Choroid plexus epithelial cell (primary cell): ENCODE measurements around the gene RAB18.

ENCODE experiments used
- DNase-seq: peaks from one replicate; pipeline ENCODE4 v3.0.0-alpha.2; 2010; ENCODE audit warnings: low read depth
- H3K4me3 ChIP-seq: 2 replicates; pipeline ENCODE4 v1.5.1; 2011; ENCODE audit warnings: low read depth, mild to moderate bottlenecking, control low read depth, low read length, moderate library complexity
- TF ChIP-seq, protein P1 (sequence below): conservative IDR thresholded peaks from 2 replicates; pipeline ENCODE4 v1.5.1; 2011; ENCODE audit warnings: low read depth, mild to moderate bottlenecking, control low read depth, inconsistent platforms, low read length, moderate library complexity

Gene RAB18

GRCh38 chr10:27470885-27471284 lies 33.2 kb upstream of the RAB18 start:
- TF ChIP-seq, protein P1, sequence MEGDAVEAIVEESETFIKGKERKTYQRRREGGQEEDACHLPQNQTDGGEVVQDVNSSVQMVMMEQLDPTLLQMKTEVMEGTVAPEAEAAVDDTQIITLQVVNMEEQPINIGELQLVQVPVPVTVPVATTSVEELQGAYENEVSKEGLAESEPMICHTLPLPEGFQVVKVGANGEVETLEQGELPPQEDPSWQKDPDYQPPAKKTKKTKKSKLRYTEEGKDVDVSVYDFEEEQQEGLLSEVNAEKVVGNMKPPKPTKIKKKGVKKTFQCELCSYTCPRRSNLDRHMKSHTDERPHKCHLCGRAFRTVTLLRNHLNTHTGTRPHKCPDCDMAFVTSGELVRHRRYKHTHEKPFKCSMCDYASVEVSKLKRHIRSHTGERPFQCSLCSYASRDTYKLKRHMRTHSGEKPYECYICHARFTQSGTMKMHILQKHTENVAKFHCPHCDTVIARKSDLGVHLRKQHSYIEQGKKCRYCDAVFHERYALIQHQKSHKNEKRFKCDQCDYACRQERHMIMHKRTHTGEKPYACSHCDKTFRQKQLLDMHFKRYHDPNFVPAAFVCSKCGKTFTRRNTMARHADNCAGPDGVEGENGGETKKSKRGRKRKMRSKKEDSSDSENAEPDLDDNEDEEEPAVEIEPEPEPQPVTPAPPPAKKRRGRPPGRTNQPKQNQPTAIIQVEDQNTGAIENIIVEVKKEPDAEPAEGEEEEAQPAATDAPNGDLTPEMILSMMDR: no peak
- H3K4me3 ChIP-seq: no peak overlapping the region
- DNase-seq: no peak

- TF ChIP-seq, protein P1: no peak
- H3K4me3 ChIP-seq: no peak overlapping the region
- no peak for DNase-seq
Measured at GRCh38 chr10:27474741-27475140, 29.4 kb upstream of the RAB18 start.

DNA sequence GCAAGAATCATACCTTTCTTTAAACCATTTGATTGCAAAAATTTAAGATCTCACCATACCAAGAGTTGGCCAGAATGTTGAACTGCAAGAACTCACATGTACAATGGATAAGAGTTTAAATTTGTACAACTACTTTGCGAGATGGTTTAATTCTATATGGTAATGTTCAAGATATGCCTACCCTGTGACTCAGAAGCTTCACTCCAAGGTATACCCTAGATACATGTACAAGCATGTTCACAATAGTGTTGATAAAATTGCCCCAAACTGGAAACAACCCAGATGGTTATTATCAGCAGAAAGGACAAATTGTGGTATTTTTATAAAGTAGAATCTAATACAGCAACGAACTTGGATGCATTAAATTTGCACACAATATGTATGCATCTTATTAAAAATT lies 25.1 kb upstream of the RAB18 start:
- DNase-seq: no peak
- no peak overlapping the region for H3K4me3 ChIP-seq
- TF ChIP-seq, protein P1: no peak

GRCh38 chr10:27481486-27481885 lies 22.6 kb upstream of the RAB18 start:
- H3K4me3 ChIP-seq: no peak overlapping the region
- DNase-seq: no peak
- TF ChIP-seq, protein P1: no peak

- H3K4me3 ChIP-seq: no peak overlapping the region
- TF ChIP-seq, protein P1: no peak
- DNase-seq: peak; percentile 12
Measured at GRCh38 chr10:27482984-27483956, 20.8 kb upstream of the RAB18 start.

GRCh38 chr10:27485368-27485767 lies 18.7 kb upstream of the RAB18 start:
- TF ChIP-seq, protein P1: no peak
- no peak for DNase-seq
- H3K4me3 ChIP-seq: no peak overlapping the region

- TF ChIP-seq, protein P1: no peak
- H3K4me3 ChIP-seq: no peak overlapping the region
- no peak for DNase-seq
Measured at GRCh38 chr10:27485986-27486385, 18.1 kb upstream of the RAB18 start.
